ENCODE measurements around the gene DMWD. TPM values are rescaled to one million over a fixed set of nuclear protein-coding genes. Genes with fewer than 3 reads are reported as not detected.

Gene DMWD
- polyA plus RNA-seq, 1 experiment: 13.9 TPM

GRCh38 chr19:45766296-45766868 lies 26.3 kb downstream of the DMWD start:
- peak overlapping the region; percentile 67 for H3K4me3 ChIP-seq (ENCODE audit: low read depth, low read length)
- ChIA-PET POLR2A (interaction anchor here (1.0 to 4.7 kb wide), 5 partner anchors 13 to 74 kb away, joined by 7 to 50 read pairs (median 27); partner anchors contain the start of genes FBXO46, QPCTL and SNRPD2), CTCF (no interaction called here)
- no peaks in the 10 kb centered on the region for H3K27me3 ChIP-seq (ENCODE audit: control insufficient read depth, insufficient read depth, low read length)
- H3K27ac ChIP-seq (ENCODE audit: low read depth, low read length): peak overlapping the region; percentile 91
- DNase-seq (ENCODE audit: low read depth, low spot score): no peak
- H3K9me3 ChIP-seq (ENCODE audit: control insufficient read depth, insufficient read depth, low read length): no peaks in the 10 kb centered on the region; the same call in 1 of the 2 replicates
- TF ChIP-seq, protein P1, sequence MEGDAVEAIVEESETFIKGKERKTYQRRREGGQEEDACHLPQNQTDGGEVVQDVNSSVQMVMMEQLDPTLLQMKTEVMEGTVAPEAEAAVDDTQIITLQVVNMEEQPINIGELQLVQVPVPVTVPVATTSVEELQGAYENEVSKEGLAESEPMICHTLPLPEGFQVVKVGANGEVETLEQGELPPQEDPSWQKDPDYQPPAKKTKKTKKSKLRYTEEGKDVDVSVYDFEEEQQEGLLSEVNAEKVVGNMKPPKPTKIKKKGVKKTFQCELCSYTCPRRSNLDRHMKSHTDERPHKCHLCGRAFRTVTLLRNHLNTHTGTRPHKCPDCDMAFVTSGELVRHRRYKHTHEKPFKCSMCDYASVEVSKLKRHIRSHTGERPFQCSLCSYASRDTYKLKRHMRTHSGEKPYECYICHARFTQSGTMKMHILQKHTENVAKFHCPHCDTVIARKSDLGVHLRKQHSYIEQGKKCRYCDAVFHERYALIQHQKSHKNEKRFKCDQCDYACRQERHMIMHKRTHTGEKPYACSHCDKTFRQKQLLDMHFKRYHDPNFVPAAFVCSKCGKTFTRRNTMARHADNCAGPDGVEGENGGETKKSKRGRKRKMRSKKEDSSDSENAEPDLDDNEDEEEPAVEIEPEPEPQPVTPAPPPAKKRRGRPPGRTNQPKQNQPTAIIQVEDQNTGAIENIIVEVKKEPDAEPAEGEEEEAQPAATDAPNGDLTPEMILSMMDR (IDR thresholded peaks at IDR 0.05; ENCODE audit: low read depth, low read length): no peak

GRCh38 chr19:45765702-45766295 lies 26.8 kb downstream of the DMWD start:
- TF ChIP-seq, protein P1 (IDR thresholded peaks at IDR 0.05; ENCODE audit: low read depth, low read length): no peak
- Histone ChIP-seq H3K9me3 (ENCODE audit: control insufficient read depth, insufficient read depth, low read length) (no peaks in the 10 kb centered on the region; the same call in 1 of the 2 replicates), H3K27ac (ENCODE audit: low read depth, low read length) (no peak overlapping the region), H3K4me3 (ENCODE audit: low read depth, low read length) (no peak overlapping the region; the same call in 1 of the 2 replicates), H3K27me3 (ENCODE audit: control insufficient read depth, insufficient read depth, low read length) (no peaks in the 10 kb centered on the region)
- POLR2A ChIA-PET: no interaction called here
- no peak for DNase-seq (ENCODE audit: low read depth, low spot score)
- CTCF ChIA-PET: no interaction called here

DNA sequence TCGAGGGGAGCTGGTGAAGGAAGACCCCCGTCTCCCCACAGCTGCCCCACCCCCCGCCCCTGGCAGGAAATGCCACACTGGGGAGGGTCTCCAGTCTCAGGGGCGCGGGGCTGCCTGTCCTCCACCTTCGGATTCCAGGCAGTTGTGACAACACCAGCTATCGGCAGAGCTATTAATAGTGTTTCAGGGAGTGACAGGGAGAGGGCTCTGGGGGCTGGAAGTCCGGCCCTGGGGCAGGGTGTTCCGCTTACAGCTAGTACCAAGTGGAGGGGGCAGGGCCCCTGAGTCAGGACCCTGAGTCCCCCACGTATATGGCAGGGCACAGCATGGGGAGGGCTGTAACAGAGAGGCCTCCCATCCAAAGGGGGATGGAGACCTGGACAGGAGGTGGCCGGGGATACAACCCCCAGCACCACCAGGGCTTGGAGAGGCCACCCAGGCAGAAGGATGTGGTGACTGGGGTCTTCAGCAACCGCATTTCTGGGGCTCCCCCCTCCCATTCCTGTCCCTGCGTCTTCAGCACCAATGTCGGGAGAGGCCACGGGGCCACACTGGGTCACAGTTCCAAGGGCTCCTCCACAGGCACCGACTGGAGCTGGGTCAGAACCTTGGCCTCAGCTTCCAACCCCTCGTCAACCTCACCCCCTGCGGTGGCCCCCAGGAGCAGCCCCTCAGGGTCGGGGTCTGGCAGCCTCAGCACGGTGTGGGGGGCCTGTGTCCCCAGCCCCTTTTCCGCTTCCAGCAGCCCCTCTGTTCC lies 27.5 kb downstream of the DMWD start:
- no peak overlapping the region for H3K27ac ChIP-seq (ENCODE audit: low read depth, low read length)
- no peak for DNase-seq (ENCODE audit: low read depth, low spot score)
- no peaks in the 10 kb centered on the region for H3K27me3 ChIP-seq (ENCODE audit: control insufficient read depth, insufficient read depth, low read length)
- TF ChIP-seq, protein P1 (IDR thresholded peaks at IDR 0.05; ENCODE audit: low read depth, low read length): no peak
- ChIA-PET POLR2A (interaction anchor here (0.6 kb wide), 1 partner anchor 48 kb away, joined by 13 read pairs; no protein-coding TSS in a partner anchor), CTCF (interaction anchor here (0.7 to 1.1 kb wide), 3 partner anchors 34 to 72 kb away, joined by 4 to 9 read pairs (median 5); no protein-coding TSS in a partner anchor)
- no peak overlapping the region for H3K4me3 ChIP-seq (ENCODE audit: low read depth, low read length)
- no peaks in the 10 kb centered on the region; the same call in 1 of the 2 replicates for H3K9me3 ChIP-seq (ENCODE audit: control insufficient read depth, insufficient read depth, low read length)

GRCh38 chr19:45764475-45764874 lies 28.2 kb downstream of the DMWD start:
- Histone ChIP-seq H3K27me3 (ENCODE audit: control insufficient read depth, insufficient read depth, low read length) (no peaks in the 10 kb centered on the region), H3K9me3 (ENCODE audit: control insufficient read depth, insufficient read depth, low read length) (no peaks in the 10 kb centered on the region; the same call in 1 of the 2 replicates), H3K27ac (ENCODE audit: low read depth, low read length) (no peak overlapping the region), H3K4me3 (ENCODE audit: low read depth, low read length) (no peak overlapping the region)
- no peak for DNase-seq (ENCODE audit: low read depth, low spot score)
- CTCF ChIA-PET: interaction anchor here (1.0 to 1.1 kb wide), 2 partner anchors 35 to 71 kb away, joined by 4 to 5 read pairs; no protein-coding TSS in a partner anchor
- TF ChIP-seq, protein P1 (IDR thresholded peaks at IDR 0.05; ENCODE audit: low read depth, low read length): no peak
- POLR2A ChIA-PET: no interaction called here
